Smooth muscle cell of the coronary artery (primary cell): Measurements from ENCODE around the gene LIMCH1. TPM values are rescaled to one million over a fixed set of nuclear protein-coding genes. Genes with fewer than 3 reads are reported as not detected.

Experiments used
- total RNA-seq: library from RNA; depleted of rRNA; stranded (reverse); fragments of >200 nt; gene quantifications from 2 replicates; pipeline ENCODE4 v1.2.3, GENCODE V29; 2014; ENCODE audit warnings: low replicate concordance

Gene LIMCH1
- total RNA-seq: 5.0 and 77.9 TPM in 2 replicates

GRCh38 chr4:41538017-41538733, at the start of gene LIMCH1:
Gene LIMCH1 (plus strand): TSS chr4:41538157. CDS start chr4:41605996, 67,839 bp downstream.

GRCh38 chr4:41748571-41749475, 210.9 kb downstream of the LIMCH1 start, which contains the start of gene PHOX2B:
Gene PHOX2B (minus strand): TSS chr4:41748725. CDS start chr4:41748610, 115 bp downstream.

Other genes starting within 250 kb of the LIMCH1 start
- gene PHOX2B, start 210.6 kb downstream of the LIMCH1 start, total RNA-seq: not detected in 2 replicates